Stomach (tissue), 9 donors: ENCODE measurements around the gene DHX8. TPM values are rescaled to one million over a fixed set of nuclear protein-coding genes. Genes with fewer than 3 reads are reported as not detected.
"Not testable (repeated sequence)": the region's sequence is repeated elsewhere in the genome, so short reads cannot be mapped to it uniquely, and the experiment has no call there.

Source experiments
- DNase-seq, 2 donors: peaks; one replicate each; pipeline versions ENCODE4 v3.0.0 to v3.0.0-alpha.2; 2013 to 2019
- H3K27ac ChIP-seq, 5 donors: fragments of 200-600 bp in 4 of 5; sonication (generic) in 4 of 5; one replicate each; pipeline ENCODE4 v1.5.1; 2013 to 2019; ENCODE audit warnings: mild to moderate bottlenecking in 1 of 5, moderate library complexity in 1 of 5
- H3K27me3 ChIP-seq, 3 donors: fragments of 200-600 bp; sonication (generic); one replicate each; pipeline ENCODE4 v1.5.1; 2017 to 2019; ENCODE audit warnings: mixed run types in 1 of 3
- H3K36me3 ChIP-seq, 4 donors: fragments of 200-600 bp; sonication (generic); 1 replicate in 3 of 4; 2 replicates in 1 of 4; pipeline ENCODE4 v1.5.1; 2016 to 2019
- H3K4me1 ChIP-seq, 4 donors: fragments of 200-600 bp; sonication (generic); one replicate each; pipeline ENCODE4 v1.5.1; 2016 to 2019
- H3K4me3 ChIP-seq, 4 donors: fragments of 200-600 bp; sonication (generic) in 3 of 4; one replicate each; pipeline ENCODE4 v1.5.1; 2016 to 2019; ENCODE audit warnings: mild to moderate bottlenecking in 1 of 4
- H3K9me3 ChIP-seq, 4 donors: fragments of 200-600 bp; sonication (generic); one replicate each; pipeline ENCODE4 v1.5.1; 2016 to 2019
- EP300 ChIP-seq: sonication (generic); formaldehyde crosslinking; IDR thresholded peaks from one replicate; pipeline ENCODE4 v1.6.1; 2017; ENCODE audit warnings: antibody characterized with exemption
- POLR2A ChIP-seq, 4 donors: fragments of 450-650 bp; IDR thresholded peaks; one replicate each; pipeline ENCODE4 v1.6.1; 2016; ENCODE audit warnings: antibody characterized with exemption in 4 of 4, control low read depth in 2 of 4, mild to moderate bottlenecking in 1 of 4, moderate library complexity in 1 of 4
- POLR2AphosphoS5 ChIP-seq, 3 donors: sonication (generic); formaldehyde crosslinking; IDR thresholded peaks; one replicate each; pipeline ENCODE4 v1.6.1; 2016; ENCODE audit warnings: antibody characterized with exemption in 3 of 3
- WGBS, 5 donors: extraction: QIAGEN DNeasy Blood & Tissue Kit in 3 of 5; methylation state at CpG; one replicate each; pipeline versions ENCODE4 v1.1.5 to v1.1.7; 2013 to 2018; 5-methylcytosine and 5-hydroxymethylcytosine counted together
- intact Hi-C: fragments of 100-400 bp; cut with DNase I; formaldehyde crosslinking; loops from one replicate; pipeline ENCODE4 v1.15.1; 2023; ENCODE audit warnings: low total_unique reads
- polyA plus RNA-seq, 3 donors: library from polyadenylated mRNA; stranded (reverse); fragments of 200-250 nt; gene quantifications; one replicate each; pipeline ENCODE4 v1.2.3, GENCODE V29; 2013
- total RNA-seq, 5 donors: library from RNA; depleted of rRNA; stranded (reverse); fragments of >200 nt; gene quantifications; one replicate each; pipeline versions ENCODE4 v1.1.0 to v1.2.3, GENCODE V29; 2014 to 2016
- TF ChIP-seq, protein P1 (sequence below), 7 experiments: fragments of 450-650 bp in 4 of 7; fragments of 200-600 bp in 3 of 7; sonication (generic) in 3 of 7; IDR thresholded peaks; one replicate each; pipeline ENCODE4 v1.5.1; 2016 to 2019; ENCODE audit warnings: antibody characterized with exemption in 7 of 7, control low read depth in 2 of 7, mild to moderate bottlenecking in 1 of 7
- donor health status: healthy with polysubstance abuse.
- donor health status: Bipolar disorder and iron deficiency.
- donor health status: healthy.

The DHX8 gene
- total and polyA plus RNA-seq, 8 donors: 9.2 to 137 (median 25.0) TPM

DNA sequence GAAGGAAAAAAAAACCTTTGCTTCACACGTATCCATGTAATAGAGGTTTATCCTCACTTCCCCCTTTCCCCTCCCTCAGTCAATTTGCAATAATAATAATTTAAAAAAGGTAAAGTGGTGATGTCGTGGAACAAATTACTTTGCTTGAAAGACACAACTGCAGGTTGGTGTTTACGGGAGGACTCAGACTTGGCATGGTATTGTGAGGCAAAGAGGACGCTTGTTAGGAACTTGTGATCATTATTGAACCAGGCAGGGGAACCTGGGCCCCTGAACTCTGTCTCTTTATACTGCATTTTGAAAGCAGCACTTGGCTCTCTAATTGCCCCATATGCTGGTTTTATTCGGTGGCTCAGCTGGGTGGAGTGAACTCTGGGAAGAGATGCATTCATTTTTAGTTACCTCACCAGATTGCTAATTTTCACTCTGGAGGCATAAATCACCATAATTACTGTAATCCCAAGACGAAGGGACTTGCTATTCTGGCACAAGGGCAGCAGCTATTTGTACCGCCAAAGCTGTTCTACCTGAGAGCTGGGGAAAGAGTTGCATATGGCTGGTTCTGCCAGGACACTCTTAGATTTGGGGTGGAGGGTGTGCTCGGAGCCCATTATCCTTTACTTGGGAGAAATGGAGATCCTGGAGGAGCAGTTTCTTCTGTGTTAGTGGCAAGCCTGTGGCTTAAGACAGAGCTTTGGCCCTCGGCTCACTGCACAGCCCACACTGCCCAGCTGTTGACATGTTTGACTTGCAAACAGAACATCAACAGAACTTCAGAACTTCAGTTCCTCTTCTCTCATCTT, 5.7 kb upstream of the DHX8 start:
- Histone ChIP-seq H3K27ac (no peak overlapping the region), H3K9me3 (no peaks in the 10 kb centered on the region), H3K27me3 (no peaks in the 10 kb centered on the region), H3K4me1 (peaks cover 1 to 2% (median 2%) of the 10 kb centered on the region in 4 donors), H3K4me3 (no peak overlapping the region), H3K36me3 (no peaks in the 10 kb centered on the region)
- WGBS, 5 donors: 62 to 71% (median 66%) methylated on average over 9 of the region's 9 CpGs
- intact Hi-C loops: loop anchor here (5.0 kb wide), 1 partner anchor 76 kb away; no protein-coding TSS in a partner anchor
- no peak for TF ChIP-seq POLR2AphosphoS5 (IDR thresholded peaks at IDR 0.05)
- TF ChIP-seq, protein P1, sequence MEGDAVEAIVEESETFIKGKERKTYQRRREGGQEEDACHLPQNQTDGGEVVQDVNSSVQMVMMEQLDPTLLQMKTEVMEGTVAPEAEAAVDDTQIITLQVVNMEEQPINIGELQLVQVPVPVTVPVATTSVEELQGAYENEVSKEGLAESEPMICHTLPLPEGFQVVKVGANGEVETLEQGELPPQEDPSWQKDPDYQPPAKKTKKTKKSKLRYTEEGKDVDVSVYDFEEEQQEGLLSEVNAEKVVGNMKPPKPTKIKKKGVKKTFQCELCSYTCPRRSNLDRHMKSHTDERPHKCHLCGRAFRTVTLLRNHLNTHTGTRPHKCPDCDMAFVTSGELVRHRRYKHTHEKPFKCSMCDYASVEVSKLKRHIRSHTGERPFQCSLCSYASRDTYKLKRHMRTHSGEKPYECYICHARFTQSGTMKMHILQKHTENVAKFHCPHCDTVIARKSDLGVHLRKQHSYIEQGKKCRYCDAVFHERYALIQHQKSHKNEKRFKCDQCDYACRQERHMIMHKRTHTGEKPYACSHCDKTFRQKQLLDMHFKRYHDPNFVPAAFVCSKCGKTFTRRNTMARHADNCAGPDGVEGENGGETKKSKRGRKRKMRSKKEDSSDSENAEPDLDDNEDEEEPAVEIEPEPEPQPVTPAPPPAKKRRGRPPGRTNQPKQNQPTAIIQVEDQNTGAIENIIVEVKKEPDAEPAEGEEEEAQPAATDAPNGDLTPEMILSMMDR (IDR thresholded peaks at IDR 0.05): no peak
- TF ChIP-seq EP300: no peak
- TF ChIP-seq POLR2A (IDR thresholded peaks at IDR 0.05): no peak
- peak in 1 of 2 donors; percentile 26 for DNase-seq

DNA sequence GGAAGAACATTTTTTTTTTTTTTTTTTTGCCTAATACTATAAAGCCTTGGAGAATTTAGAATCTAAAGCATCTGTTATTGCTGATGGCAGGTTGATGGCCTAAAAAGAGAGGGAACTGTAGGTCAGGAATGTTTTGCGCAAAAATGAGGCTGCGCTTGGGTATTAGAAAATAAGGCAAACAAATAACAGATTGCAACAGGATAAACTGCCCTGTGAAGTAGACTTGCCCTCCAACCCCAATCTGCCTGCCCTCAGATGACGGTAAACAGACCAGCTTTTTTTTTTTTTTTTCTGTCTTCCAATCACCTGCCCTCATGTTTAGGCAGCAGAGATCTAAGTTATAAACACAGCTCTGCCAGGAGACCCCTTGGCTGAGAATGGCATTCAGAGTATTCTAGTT, 3.8 kb upstream of the DHX8 start:
- Histone ChIP-seq H3K4me1 (peaks cover 11 to 14% (median 12%) of the 10 kb centered on the region in 4 donors), H3K4me3 (no peak overlapping the region), H3K27me3 (no peaks in the 10 kb centered on the region), H3K36me3 (no peaks in the 10 kb centered on the region), H3K9me3 (no peaks in the 10 kb centered on the region), H3K27ac (peak overlapping the region in 1 of 5 donors; percentile 52)
- 57 to 70% (median 64%) methylated on average over 3 of the region's 3 CpGs for WGBS, 5 donors
- no peak for TF ChIP-seq POLR2AphosphoS5 (IDR thresholded peaks at IDR 0.05)
- TF ChIP-seq, protein P1 (IDR thresholded peaks at IDR 0.05): no peak
- TF ChIP-seq POLR2A (IDR thresholded peaks at IDR 0.05): no peak
- TF ChIP-seq EP300: no peak
- intact Hi-C loops: loop anchor here (5.0 kb wide), 2 partner anchors 78 to 88 kb away; no protein-coding TSS in a partner anchor
- no peak for DNase-seq

DNA sequence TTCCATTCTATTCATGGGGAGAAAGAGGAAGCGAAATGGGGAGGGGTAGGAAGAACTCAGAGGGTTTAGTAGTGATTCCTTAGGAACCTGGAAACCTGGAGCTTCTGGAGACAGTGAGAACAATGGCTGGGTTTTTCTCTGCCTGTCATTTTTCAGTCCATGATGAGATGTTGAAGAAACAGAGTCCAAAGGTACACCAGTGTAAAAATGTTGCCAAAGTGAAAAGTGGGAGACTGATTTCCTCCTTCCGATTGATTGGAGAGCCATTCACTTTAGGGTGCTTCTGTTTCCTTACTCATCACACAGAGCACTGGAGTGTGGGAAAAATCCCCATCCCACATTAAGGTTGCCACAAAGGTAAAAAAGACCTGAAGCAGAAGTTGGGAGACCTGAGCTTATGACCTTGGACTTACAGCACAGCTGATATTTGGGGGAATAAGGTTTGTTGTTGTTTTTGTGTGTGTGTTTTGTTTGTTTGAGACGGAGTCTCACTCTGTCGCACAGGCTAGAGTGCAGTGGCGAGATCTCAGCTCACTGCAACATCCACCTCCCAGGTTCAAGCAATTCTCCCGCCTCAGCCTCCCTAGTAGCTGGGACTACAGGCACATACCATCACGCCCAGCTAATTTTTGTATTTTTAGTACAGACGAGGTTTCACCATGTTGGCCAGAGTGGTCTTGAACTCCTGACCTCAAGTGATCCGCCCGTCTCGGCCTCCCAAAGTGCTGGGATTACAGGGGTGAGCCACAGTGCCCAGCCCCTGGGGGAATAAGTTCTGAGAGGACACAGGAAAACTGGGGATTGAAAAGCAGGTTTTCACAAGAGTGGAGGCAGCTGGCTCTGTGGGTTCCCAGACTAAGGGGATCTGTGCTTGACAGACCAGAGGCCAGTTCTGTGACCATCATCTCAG, 1.4 kb upstream of the DHX8 start:
- Histone ChIP-seq H3K4me3 (no peak overlapping the region), H3K27me3 (no peaks in the 10 kb centered on the region), H3K4me1 (peaks cover 23 to 35% (median 29%) of the 10 kb centered on the region in 4 donors), H3K9me3 (no peaks in the 10 kb centered on the region), H3K27ac (peak overlapping the region in 3 of 5 donors; percentile 71 to 89 (median 82)), H3K36me3 (no peaks in the 10 kb centered on the region)
- no peak for DNase-seq
- 84 to 89% (median 87%) methylated on average over 11 of the region's 11 CpGs for WGBS, 5 donors
- no peak for TF ChIP-seq POLR2A (IDR thresholded peaks at IDR 0.05)
- TF ChIP-seq, protein P1 (IDR thresholded peaks at IDR 0.05): no peak
- no peak for TF ChIP-seq EP300
- no peak for TF ChIP-seq POLR2AphosphoS5 (IDR thresholded peaks at IDR 0.05)
- intact Hi-C loops: loop anchor here (5.0 kb wide), 1 partner anchor 90 kb away; no protein-coding TSS in a partner anchor

DNA sequence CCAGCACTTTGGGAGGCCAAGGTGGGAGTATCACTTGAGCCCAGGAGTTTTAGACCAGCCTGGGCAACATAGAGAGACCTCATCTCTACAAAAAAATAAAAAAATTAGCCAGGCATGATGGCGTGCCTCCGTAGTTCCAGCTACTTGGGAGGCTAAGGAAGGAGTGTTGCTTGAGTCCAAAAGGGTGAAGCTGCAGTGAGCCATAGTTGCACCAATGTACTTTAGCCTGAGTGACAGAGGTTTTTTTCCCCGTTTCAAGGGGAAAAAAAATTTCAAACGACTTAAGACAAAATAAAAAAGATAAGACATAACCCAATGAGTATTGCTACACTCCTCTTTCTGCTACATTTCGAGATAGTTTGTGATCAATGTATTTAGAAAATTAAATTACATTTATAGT, 6.8 kb downstream of the DHX8 start:
- H3K4me1 ChIP-seq: peaks cover 5 to 24% (median 15%) of the 10 kb centered on the region in 4 donors
- no peak overlapping the region for H3K4me3 ChIP-seq
- no peaks in the 10 kb centered on the region for H3K27me3 ChIP-seq
- intact Hi-C loops: no loop called here
- H3K27ac ChIP-seq: no peak overlapping the region
- DNase-seq: no peak
- no peak for TF ChIP-seq POLR2AphosphoS5 (IDR thresholded peaks at IDR 0.05)
- peaks cover 54 to 64% (median 62%) of the 10 kb centered on the region in 4 donors for H3K36me3 ChIP-seq
- WGBS, 5 donors: 70 to 85% (median 77%) methylated on average over 5 of the region's 5 CpGs
- H3K9me3 ChIP-seq: no peaks in the 10 kb centered on the region

- 87 to 96% (median 94%) methylated on average over 7 of the region's 7 CpGs for WGBS, 5 donors
- intact Hi-C loops: not testable (repeated sequence)
- peaks cover 69 to 100% (median 99%) of the 10 kb centered on the region in 4 donors for H3K36me3 ChIP-seq
Measured at GRCh38 chr17:43509440-43509839, 25.7 kb downstream of the DHX8 start.

DNA sequence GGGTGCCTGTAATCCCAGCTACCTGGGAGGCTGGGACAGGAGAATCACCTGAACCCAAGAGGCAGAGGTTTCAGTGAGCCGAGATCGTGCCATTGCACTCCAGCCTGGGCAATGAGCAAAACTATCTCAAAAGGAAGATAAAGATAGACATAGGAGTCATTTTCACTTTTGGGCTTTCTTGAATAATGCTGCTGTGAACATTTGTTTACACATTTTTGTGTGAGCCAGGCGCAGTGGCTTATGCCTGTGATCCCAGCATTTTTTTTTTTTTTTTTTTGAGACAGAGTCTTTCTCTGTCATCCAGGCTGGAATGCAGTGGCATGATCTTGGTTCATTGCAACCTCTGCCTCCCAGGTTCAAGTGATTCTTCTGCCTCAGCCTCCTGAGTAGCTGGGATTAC, 27.4 kb downstream of the DHX8 start:
- H3K4me3 ChIP-seq, H3K27ac ChIP-seq, DNase-seq, H3K4me1 ChIP-seq, H3K9me3 ChIP-seq, H3K27me3 ChIP-seq, intact Hi-C loops: not testable (repeated sequence)
- peaks cover 52 to 100% (median 99%) of the 10 kb centered on the region in 4 donors for H3K36me3 ChIP-seq
- WGBS, 5 donors: 72 to 94% (median 88%) methylated on average over 3 of the region's 3 CpGs

More at GRCh38 chr17:43509440-43509839, 25.7 kb downstream of the DHX8 start:
- not testable (repeated sequence) for H3K27ac ChIP-seq, H3K9me3 ChIP-seq, H3K4me1 ChIP-seq, H3K4me3 ChIP-seq, H3K27me3 ChIP-seq, DNase-seq
